CD8-positive, alpha-beta memory T cell (primary cell): ENCODE data around the gene FHIT. TPM values are rescaled to one million over a fixed set of nuclear protein-coding genes. Genes with fewer than 3 reads are reported as not detected.

Experiments
- CTCF ChIA-PET: fragments of 350-600 bp; sonication (Branson Sonifier 250); formaldehyde crosslinking; loops from one replicate; lab custom pipeline; 2021; ENCODE audit warnings: antibody characterized with exemption; lab: Charles Lee
- POLR2A ChIA-PET: fragments of 350-600 bp; sonication (Branson Sonifier 250); formaldehyde crosslinking; loops from one replicate; lab custom pipeline; 2021; ENCODE audit warnings: antibody characterized with exemption; lab: Charles Lee
- DNase-seq, 5 donors: peaks; one replicate each; pipeline versions ENCODE4 v3.0.0 to v3.0.0-alpha.2; 2020 to 2022; ENCODE audit warnings: mixed read lengths in 1 of 5
- H3K27ac ChIP-seq: one replicate; pipeline ENCODE4 v1.7.0; 2013; ENCODE audit warnings: low read depth, mild to moderate bottlenecking, low read length, moderate library complexity
- H3K27me3 ChIP-seq: 2 replicates; pipeline ENCODE4 v1.7.0; 2013; ENCODE audit warnings: low read length, mild to moderate bottlenecking; ENCODE audit not compliant: insufficient read depth, poor library complexity, severe bottlenecking
- H3K36me3 ChIP-seq: 2 replicates; pipeline ENCODE4 v1.7.0; 2013; ENCODE audit warnings: mild to moderate bottlenecking, low read length, moderate library complexity; ENCODE audit not compliant: insufficient read depth
- H3K4me1 ChIP-seq: 2 replicates; pipeline ENCODE4 v1.7.0; 2013; ENCODE audit warnings: mild to moderate bottlenecking, low read length, moderate library complexity; ENCODE audit not compliant: insufficient read depth
- H3K4me3 ChIP-seq: 2 replicates; pipeline ENCODE4 v1.7.0; 2013; ENCODE audit warnings: mild to moderate bottlenecking, low read length
- H3K9me3 ChIP-seq: 2 replicates; pipeline ENCODE4 v1.7.0; 2013; ENCODE audit warnings: mild to moderate bottlenecking, low read length
- H3K27ac Mint-ChIP-seq, 8 donors: one replicate each; pipeline ENCODE4 v1.8.0; 2020 to 2021; ENCODE audit warnings: mixed read lengths in 8 of 8, mild to moderate bottlenecking in 6 of 8, inconsistent platforms in 3 of 8, moderate library complexity in 3 of 8
- H3K27me3 Mint-ChIP-seq, 2 donors: one replicate each; pipeline ENCODE4 v1.8.0; 2020 to 2021; ENCODE audit warnings: mixed read lengths in 2 of 2, mild to moderate bottlenecking in 1 of 2, moderate library complexity in 1 of 2
- H3K36me3 Mint-ChIP-seq, 3 donors: one replicate each; pipeline ENCODE4 v1.8.0; 2020 to 2021; ENCODE audit warnings: mixed read lengths in 3 of 3, inconsistent platforms in 1 of 3, mild to moderate bottlenecking in 1 of 3
- H3K4me1 Mint-ChIP-seq, 3 donors: one replicate each; pipeline ENCODE4 v1.8.0; 2020 to 2021; ENCODE audit warnings: mixed read lengths in 3 of 3, inconsistent platforms in 1 of 3, mild to moderate bottlenecking in 1 of 3
- H3K4me3 Mint-ChIP-seq, 7 donors: one replicate each; pipeline ENCODE4 v1.8.0; 2020 to 2021; ENCODE audit warnings: mixed read lengths in 7 of 7, mild to moderate bottlenecking in 6 of 7, moderate library complexity in 4 of 7, inconsistent platforms in 2 of 7
- H3K9me3 Mint-ChIP-seq, 5 donors: one replicate each; pipeline ENCODE4 v1.8.0; 2020 to 2022; ENCODE audit warnings: mixed read lengths in 5 of 5, mild to moderate bottlenecking in 3 of 5, moderate library complexity in 2 of 5, inconsistent platforms in 1 of 5
- polyA plus RNA-seq: library from polyadenylated mRNA; unstranded; fragments of 300-500 nt; fragmentation: Illumina TruSeq; gene quantifications from one replicate; pipeline ENCODE4 v1.2.3, GENCODE V29; 2021
- total RNA-seq, 2 experiments: library from RNA; stranded (reverse); gene quantifications; one replicate each; pipeline ENCODE4 v1.2.3, GENCODE V29; 2021

FHIT gene
- total and polyA plus RNA-seq, 3 experiments from 2014 or later: 4.1 to 7.4 (median 4.2) TPM

DNA sequence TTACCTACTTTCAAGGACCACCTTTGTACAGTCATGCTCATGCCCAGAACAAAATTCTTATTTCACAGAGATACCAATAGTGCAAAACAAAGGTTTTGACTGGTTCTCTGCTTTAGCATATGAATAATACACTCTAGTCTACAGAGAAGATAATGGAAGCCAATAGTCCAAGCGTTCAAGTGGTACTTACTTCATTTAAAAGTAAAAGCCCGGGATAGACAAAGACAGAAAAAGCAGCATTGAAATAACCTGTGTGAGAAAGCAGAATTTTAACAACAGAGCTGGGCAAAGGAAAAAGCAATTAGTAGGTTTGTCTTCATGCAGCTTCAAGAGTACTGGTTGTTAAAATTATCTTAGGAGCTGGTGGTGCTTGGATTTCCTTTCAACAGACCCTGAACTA, 848.3 kb downstream of the FHIT start:
- peaks cover 0 to 2% (median 0%) of the 10 kb centered on the region in 5 donors for H3K9me3 Mint-ChIP-seq
- H3K4me1 Mint-ChIP-seq: no peaks in the 10 kb centered on the region
- ChIA-PET POLR2A (no interaction called here), CTCF (no interaction called here)
- H3K4me3 Mint-ChIP-seq: no peak overlapping the region
- H3K27me3 Mint-ChIP-seq: peaks cover 0 to 2% of the 10 kb centered on the region in 2 donors
- Histone ChIP-seq H3K4me3 (no peak overlapping the region), H3K27ac (no peak overlapping the region), H3K27me3 (no peaks in the 10 kb centered on the region), H3K9me3 (no peaks in the 10 kb centered on the region), H3K36me3 (no peaks in the 10 kb centered on the region), H3K4me1 (no peaks in the 10 kb centered on the region)
- no peak for DNase-seq
- H3K36me3 Mint-ChIP-seq: no peaks in the 10 kb centered on the region
- H3K27ac Mint-ChIP-seq: no peak overlapping the region

DNA sequence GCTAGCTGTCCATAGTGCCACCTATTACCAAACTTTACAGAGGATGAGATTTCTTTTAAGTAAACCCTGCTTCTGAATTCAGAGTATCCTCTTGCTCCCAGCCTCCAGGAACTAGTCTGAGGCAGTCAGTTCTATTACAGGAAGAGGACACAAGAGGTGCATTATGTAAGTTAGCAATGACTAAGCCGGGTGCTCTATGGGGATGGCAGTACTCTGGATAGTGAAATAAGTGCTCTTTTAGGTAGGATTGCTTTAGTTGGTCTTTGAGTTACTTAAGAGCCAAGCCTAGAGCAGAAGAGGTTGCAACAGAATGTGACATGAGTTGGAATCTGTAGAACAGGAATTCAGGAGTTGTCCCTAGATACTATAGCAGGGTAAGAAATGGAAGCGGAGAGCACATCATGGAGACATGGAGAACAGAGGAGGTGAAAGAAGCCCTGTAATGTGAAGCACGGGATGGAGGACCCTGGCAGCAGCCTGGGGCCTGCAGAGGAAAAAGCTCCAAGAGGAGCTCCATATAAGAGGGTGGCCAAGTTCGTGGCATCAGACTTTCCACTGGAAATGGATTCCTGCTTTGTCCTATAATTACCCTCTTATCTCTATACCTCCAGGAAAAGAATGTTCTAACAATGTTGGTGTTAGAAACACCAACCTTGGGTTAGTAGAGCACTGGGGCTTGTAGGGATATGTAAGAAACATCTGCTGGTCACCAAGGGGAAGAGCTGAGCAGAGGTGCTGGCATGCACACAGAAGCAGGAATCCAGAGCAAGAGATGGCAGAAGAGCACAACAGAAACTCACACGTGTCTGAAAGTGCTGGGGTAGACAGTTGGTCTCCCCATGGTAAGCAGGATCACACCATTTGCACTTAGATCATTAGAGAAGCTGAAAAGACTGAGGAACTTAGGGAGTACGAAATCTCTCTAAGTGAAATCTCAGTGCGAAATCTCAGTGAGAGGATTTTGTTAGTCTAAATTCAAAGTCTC, 851.1 kb downstream of the FHIT start:
- DNase-seq: no peak
- no peak overlapping the region for H3K4me3 Mint-ChIP-seq
- H3K27ac ChIP-seq: no peak overlapping the region
- no peaks in the 10 kb centered on the region for H3K36me3 ChIP-seq
- H3K9me3 Mint-ChIP-seq: no peaks in the 10 kb centered on the region
- no peaks in the 10 kb centered on the region for H3K36me3 Mint-ChIP-seq
- CTCF ChIA-PET: no interaction called here
- H3K4me1 ChIP-seq: no peaks in the 10 kb centered on the region
- H3K27me3 Mint-ChIP-seq: peaks cover 0 to 1% of the 10 kb centered on the region in 2 donors
- no peaks in the 10 kb centered on the region for H3K4me1 Mint-ChIP-seq
- no peaks in the 10 kb centered on the region for H3K9me3 ChIP-seq
- no peak overlapping the region for H3K4me3 ChIP-seq
- POLR2A ChIA-PET: no interaction called here
- H3K27ac Mint-ChIP-seq: peak overlapping the region in 1 of 8 donors; percentile 30
- H3K27me3 ChIP-seq: no peaks in the 10 kb centered on the region

DNA sequence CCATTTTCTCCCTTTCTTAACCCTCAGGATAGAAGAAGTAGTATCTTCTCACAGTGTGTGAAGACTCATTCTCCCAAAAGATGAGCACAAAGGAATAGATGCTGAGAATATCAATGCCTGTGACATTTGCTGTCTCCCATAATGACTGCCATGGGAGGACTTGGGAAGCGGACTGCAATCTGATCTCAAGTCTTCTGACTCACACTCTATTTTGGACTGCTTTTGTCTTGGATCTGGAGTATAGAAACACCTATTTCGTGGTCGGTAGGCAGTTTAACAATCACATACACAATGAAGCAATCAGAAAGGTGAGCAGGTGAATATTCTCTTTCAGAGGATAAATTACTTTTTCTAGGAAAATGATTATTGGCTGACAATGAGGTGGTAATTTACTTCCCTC, 852.0 kb downstream of the FHIT start:
- Mint-ChIP-seq H3K9me3 (no peaks in the 10 kb centered on the region), H3K27me3 (peaks cover 0 to 1% of the 10 kb centered on the region in 2 donors), H3K36me3 (no peaks in the 10 kb centered on the region), H3K4me1 (no peaks in the 10 kb centered on the region), H3K4me3 (no peak overlapping the region), H3K27ac (no peak overlapping the region)
- DNase-seq: no peak
- Histone ChIP-seq H3K27me3 (no peaks in the 10 kb centered on the region), H3K4me1 (no peaks in the 10 kb centered on the region), H3K4me3 (no peak overlapping the region), H3K9me3 (no peaks in the 10 kb centered on the region), H3K36me3 (no peaks in the 10 kb centered on the region), H3K27ac (no peak overlapping the region)
- ChIA-PET POLR2A (no interaction called here), CTCF (no interaction called here)

DNA sequence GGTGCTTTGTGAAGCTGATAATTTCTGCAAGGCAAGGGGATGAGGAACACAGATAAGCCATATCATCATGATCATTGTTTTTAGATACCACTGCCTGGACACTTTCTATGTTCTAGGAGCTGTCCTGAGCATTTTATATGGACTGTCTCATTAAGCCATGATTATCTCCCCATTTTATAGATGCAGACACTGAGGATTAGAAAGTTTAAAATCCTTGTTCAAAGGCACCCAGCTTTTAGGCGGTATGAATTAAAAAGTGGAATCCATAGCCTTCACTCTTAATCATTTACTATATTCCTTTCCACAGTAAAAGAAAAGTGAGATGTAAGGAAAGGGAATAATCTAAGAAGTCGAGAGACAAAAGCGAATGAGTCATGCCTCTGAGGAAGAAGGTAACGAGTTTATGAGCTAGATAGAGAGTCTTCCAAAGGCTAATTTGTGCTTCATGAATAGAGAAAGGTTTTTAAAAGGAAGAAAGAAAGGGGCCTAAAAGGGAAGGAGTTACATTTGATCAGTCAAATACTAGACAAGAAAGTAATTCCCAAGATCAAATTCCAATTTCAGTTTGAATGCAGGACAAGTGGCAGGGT, 856.0 kb downstream of the FHIT start:
- Mint-ChIP-seq H3K4me3 (no peak overlapping the region), H3K27ac (no peak overlapping the region), H3K27me3 (peaks cover 0 to 2% of the 10 kb centered on the region in 2 donors), H3K4me1 (no peaks in the 10 kb centered on the region), H3K36me3 (peaks cover 0 to 2% (median 0%) of the 10 kb centered on the region in 3 donors), H3K9me3 (no peaks in the 10 kb centered on the region)
- Histone ChIP-seq H3K36me3 (no peaks in the 10 kb centered on the region), H3K9me3 (no peaks in the 10 kb centered on the region), H3K4me3 (no peak overlapping the region), H3K27ac (no peak overlapping the region), H3K4me1 (no peaks in the 10 kb centered on the region), H3K27me3 (no peaks in the 10 kb centered on the region)
- ChIA-PET CTCF (no interaction called here), POLR2A (no interaction called here)
- no peak for DNase-seq

DNA sequence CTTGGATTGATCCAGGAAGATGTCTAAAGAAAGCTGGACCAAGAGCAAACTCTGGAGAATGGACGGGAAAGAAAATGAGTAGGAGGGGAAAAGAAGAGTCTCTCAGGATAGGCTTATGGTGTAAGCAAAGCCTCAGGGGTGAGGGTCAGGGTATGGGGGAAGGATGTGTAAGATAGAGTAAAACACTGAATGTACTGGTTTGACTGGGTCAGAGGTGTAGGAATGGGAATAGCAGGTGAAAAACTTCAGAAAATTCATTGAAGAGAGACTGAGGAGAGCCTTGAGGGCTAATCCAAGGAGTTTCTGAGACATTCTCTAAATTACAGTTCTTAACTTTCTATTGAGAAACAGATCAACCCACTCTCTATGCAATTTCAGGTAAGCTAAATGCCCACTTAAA, 857.3 kb downstream of the FHIT start:
- Histone ChIP-seq H3K9me3 (no peaks in the 10 kb centered on the region), H3K36me3 (no peaks in the 10 kb centered on the region), H3K27ac (no peak overlapping the region), H3K27me3 (no peaks in the 10 kb centered on the region), H3K4me3 (no peak overlapping the region), H3K4me1 (no peaks in the 10 kb centered on the region)
- ChIA-PET POLR2A (no interaction called here), CTCF (no interaction called here)
- no peak overlapping the region for H3K27ac Mint-ChIP-seq
- H3K27me3 Mint-ChIP-seq: peaks cover 0 to 2% of the 10 kb centered on the region in 2 donors
- no peaks in the 10 kb centered on the region for H3K9me3 Mint-ChIP-seq
- H3K4me1 Mint-ChIP-seq: no peaks in the 10 kb centered on the region
- no peak for DNase-seq
- H3K4me3 Mint-ChIP-seq: no peak overlapping the region
- peaks cover 0 to 2% (median 0%) of the 10 kb centered on the region in 3 donors for H3K36me3 Mint-ChIP-seq

DNA sequence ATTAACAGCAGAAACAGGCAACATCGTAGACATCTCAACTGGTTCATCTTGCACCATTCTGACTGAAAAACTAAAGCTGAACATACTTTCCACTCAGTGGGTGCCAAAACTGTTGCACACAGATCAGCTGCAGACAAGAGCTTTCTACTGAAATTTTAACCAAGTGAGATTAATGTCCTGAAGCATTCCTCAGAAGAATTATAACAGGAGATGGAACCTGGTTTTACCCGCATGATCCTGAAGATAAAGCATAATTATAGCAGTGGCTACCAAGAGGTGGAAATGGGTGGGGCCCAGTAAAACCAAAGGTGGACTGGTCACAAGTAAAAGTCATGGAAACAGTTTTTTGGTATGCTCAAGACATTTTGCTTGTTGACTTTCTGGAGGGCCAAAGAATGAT, 858.8 kb downstream of the FHIT start:
- Histone ChIP-seq H3K36me3 (no peaks in the 10 kb centered on the region), H3K27me3 (no peaks in the 10 kb centered on the region), H3K9me3 (no peaks in the 10 kb centered on the region), H3K4me1 (no peaks in the 10 kb centered on the region), H3K27ac (no peak overlapping the region), H3K4me3 (no peak overlapping the region)
- peaks cover 0 to 2% (median 0%) of the 10 kb centered on the region in 3 donors for H3K36me3 Mint-ChIP-seq
- POLR2A ChIA-PET: no interaction called here
- no peaks in the 10 kb centered on the region for H3K9me3 Mint-ChIP-seq
- H3K4me3 Mint-ChIP-seq: no peak overlapping the region
- no peak for DNase-seq
- CTCF ChIA-PET: no interaction called here
- H3K27me3 Mint-ChIP-seq: peaks cover 0 to 1% of the 10 kb centered on the region in 2 donors
- no peaks in the 10 kb centered on the region for H3K4me1 Mint-ChIP-seq
- H3K27ac Mint-ChIP-seq: no peak overlapping the region

DNA sequence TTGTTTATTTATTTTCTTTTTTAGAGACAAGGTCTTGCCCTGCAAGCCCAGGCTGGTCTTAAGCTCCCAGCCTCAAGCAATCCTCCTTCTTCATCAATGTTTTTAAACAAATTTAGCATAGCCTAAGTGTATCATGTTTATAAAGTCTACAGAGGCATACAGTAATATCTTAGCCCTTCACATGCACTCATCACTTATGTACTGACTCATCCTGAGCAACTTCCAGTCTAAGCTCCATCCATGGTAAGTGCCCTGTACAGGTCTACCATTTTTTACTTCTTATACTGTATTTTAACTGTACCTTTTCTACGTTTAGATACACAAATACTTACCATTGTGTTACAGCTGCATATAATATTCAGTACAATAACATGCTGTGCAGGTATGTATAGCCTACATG, 860.0 kb downstream of the FHIT start:
- Mint-ChIP-seq H3K4me1 (no peaks in the 10 kb centered on the region), H3K27me3 (peaks cover 0 to 1% of the 10 kb centered on the region in 2 donors), H3K4me3 (no peak overlapping the region), H3K36me3 (peaks cover 0 to 2% (median 0%) of the 10 kb centered on the region in 3 donors), H3K9me3 (no peaks in the 10 kb centered on the region), H3K27ac (no peak overlapping the region)
- no peak overlapping the region for H3K4me3 ChIP-seq
- H3K27ac ChIP-seq: no peak overlapping the region
- H3K36me3 ChIP-seq: no peaks in the 10 kb centered on the region
- no peaks in the 10 kb centered on the region for H3K9me3 ChIP-seq
- no peaks in the 10 kb centered on the region for H3K4me1 ChIP-seq
- ChIA-PET CTCF (no interaction called here), POLR2A (no interaction called here)
- H3K27me3 ChIP-seq: no peaks in the 10 kb centered on the region
- DNase-seq: no peak

DNA sequence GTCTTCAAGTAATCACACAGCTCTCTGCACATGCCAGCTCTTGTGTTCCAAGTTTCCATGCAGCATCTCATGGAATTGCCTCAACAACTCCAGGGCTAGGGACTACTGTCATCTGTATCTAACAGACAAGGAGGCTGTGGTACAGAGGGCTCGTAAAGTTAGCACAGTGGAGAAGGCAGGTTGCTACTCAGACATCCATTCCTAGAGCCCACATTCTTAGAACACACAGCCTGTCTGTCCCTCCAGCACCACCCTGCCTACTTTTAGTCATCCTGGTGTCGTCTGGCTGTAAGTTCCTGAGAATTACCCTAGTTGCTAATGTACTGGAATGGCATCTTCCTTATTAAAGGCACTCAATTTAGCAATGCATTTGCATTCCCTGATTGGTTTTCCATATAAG, 862.5 kb downstream of the FHIT start:
- Mint-ChIP-seq H3K36me3 (peaks cover 0 to 2% (median 0%) of the 10 kb centered on the region in 3 donors), H3K4me1 (no peaks in the 10 kb centered on the region), H3K27me3 (peaks cover 0 to under 1% of the 10 kb centered on the region in 2 donors), H3K27ac (no peak overlapping the region), H3K9me3 (no peaks in the 10 kb centered on the region), H3K4me3 (no peak overlapping the region)
- ChIA-PET POLR2A (no interaction called here), CTCF (no interaction called here)
- H3K9me3 ChIP-seq: no peaks in the 10 kb centered on the region
- H3K4me3 ChIP-seq: no peak overlapping the region
- no peaks in the 10 kb centered on the region for H3K4me1 ChIP-seq
- H3K27me3 ChIP-seq: no peaks in the 10 kb centered on the region
- no peak for DNase-seq
- no peaks in the 10 kb centered on the region for H3K36me3 ChIP-seq
- H3K27ac ChIP-seq: no peak overlapping the region
